ENCODE measurements around the gene FYB1.

The FYB1 gene

GRCh38 chr5:39076757-39077728 is 142.3 kb downstream of the FYB1 start:
- no peak for DNase-seq

- no peak for DNase-seq
Observed at GRCh38 chr5:39076101-39076756, 143.1 kb downstream of the FYB1 start.

DNA sequence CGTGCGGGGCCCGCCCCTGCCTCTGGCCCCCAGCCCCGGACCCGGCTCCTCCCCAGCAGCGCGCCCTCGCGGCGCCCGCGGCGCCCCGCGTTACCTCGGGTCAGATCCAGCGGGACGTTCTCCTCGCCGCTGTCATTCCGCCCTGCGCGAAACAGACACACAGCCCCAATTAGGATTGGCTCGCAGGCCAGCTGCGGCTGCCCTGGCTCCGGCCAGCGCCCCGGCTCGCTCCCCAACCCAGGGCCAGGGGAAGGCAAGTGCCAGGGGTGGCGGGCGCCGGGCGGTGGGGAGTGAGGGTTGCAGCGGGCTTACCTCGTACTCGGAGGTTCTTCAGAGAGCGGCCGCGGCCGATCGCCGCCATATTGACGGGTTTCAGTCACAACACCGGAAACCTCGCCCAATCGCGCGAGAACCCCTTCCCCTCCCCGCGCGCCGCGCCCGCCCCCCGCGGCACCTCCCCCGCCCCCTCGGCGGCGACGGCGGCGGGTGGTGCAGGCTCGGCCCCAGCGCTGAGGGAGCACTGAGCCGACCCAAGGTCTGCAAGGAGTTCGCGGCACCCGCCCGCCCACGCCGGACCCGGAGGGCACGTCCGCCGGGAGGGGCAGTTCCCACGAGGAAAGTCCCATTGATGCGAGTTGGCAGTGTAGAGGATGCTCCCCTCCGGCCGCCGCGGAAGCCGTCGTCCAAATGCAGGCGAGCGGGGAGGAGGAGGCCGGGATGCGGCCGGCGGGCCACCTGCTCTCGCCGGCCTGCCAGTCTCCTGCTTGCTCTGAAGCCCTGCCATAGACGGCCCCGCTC is 145.1 kb downstream of the FYB1 start, which contains the start of gene RICTOR:
RICTOR (minus strand) TSS at position 383 of the 798 bp plus-strand sequence; CDS start at position 361, 22 bp downstream.
- DNase-seq, result peak; percentile 94

GRCh38 chr5:39073767-39074016 is 145.7 kb downstream of the FYB1 start:
- no peak for DNase-seq

DNA sequence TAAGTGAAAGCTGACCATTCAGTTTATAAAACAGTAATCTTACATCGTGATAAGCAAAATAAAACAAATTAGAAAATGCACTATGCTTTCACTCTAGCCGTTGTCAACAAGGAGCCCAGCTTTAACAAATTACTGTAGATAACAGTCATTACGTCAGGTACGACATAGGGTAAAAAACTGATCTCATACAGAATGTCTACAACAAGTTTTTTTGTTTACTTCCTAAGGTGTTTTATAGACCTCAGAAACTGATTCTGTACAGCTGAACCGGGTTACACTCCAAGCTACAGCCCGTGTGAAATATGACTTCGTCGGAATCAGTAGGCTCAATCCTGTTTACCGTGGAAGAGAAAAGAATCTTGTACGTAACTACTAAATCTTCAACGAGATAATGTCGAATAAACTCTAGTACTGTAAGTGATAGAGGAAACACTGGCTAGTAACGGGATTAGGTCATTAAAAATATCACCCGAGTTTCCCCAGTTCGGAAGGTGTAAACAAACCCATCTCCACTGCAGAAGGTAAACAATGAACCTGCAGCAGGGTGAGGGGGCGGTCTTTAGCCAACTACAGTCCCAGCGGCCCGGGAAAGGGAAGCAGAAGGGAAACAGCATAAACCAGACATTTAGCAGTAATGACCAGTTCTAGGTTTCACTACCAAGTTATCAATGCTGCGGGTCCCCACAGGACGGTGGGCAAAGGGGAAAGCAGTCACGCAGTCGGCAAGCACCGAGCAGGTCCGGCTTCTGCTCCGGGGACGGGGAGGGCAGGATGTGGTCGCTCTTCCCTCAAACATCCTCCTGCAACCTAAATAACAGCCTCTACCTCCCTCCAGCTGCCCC is 146.2 kb downstream of the FYB1 start:
- DNase-seq, result peak; percentile 56

GRCh38 chr5:39068099-39068498 is 151.3 kb downstream of the FYB1 start:
- DNase-seq, result no peak

GRCh38 chr5:39064450-39064849 is 154.9 kb downstream of the FYB1 start:
- DNase-seq, result no peak

DNA sequence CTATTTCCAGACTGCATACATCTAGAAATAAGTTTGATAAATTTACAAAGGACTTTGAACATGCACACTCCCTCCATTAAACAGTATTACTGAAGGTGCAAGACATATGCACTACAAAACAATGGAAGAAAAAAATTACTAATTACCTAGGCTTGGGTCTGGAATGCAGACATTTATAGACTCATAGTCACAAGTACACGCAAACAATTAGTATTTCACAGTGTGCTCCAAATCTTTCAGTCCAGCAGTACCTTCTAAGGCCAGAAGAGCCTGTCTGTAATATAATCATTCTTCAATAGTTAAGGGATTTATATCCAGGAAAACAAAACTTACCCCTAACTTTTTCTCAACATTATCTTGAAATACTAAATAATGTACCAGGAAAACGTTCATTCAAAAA is 156.3 kb downstream of the FYB1 start:
- no peak for DNase-seq

DNA sequence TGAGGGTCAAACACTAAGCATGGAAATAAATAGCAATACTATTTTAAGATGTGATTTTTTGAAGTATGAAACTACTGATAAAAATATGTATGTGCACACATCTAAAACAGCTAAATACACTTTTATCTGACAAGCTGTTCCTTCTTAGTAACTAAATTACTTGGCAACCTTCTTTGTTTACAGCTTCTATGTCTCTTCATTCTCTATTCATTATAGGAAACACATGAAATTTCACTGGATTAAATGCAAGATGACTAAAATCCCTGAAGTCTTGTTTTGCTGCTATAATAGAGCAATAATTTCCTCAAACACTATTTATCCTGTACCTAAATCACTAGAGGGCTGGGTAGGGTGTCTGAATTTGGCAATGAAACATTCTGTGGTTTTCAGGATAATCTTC is 156.8 kb downstream of the FYB1 start:
- DNase-seq, result no peak

DNA sequence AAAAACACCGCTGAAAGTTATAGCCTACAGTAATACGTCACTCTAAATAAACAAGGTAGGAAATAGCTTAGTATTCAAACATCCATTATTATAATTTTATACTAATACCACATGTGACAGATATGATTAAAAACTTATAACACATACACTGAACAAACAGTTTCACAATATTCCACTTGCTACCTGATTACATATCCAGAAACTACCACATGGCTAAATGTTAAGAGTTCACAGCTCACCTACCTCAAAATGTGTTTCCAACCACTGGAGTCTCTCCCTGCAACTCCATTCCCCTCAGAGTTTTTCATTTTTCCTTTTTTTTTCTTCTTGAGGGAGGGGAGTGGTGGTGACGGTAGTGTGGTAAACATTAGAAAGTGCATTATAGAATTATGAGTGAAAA is 157.3 kb downstream of the FYB1 start:
- DNase-seq, result no peak

DNA sequence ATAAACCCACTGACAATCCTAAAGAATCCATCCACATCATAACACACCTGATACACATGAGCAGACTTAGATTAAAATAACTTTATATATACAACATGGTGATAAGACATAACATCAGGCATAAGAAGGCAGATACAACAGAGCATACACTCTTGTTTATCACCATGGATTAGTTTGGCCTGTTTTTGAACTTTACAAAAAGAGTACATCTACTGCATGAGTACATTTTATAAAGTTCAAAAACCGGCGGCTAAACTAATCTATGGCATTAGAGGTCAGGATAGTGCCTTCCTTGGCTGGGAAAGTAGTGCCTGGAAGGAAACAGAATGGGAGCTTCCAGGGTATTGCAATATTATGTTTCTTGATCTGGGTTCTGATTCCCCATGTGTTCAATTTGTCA is 160.3 kb downstream of the FYB1 start:
- no peak for DNase-seq

GRCh38 chr5:39058178-39058921 is 161.0 kb downstream of the FYB1 start:
- DNase-seq, result no peak

- DNase-seq, result no peak
Observed at GRCh38 chr5:39057734-39058133, 161.6 kb downstream of the FYB1 start.

GRCh38 chr5:39055768-39056398 is 163.5 kb downstream of the FYB1 start:
- no peak for DNase-seq

Measured in activated T-cell treated with anti-CD3 and anti-CD28 coated beads, Interleukin-2, amount 50 U/mL, for 1 hour (primary cell).